Astrocyte of the spinal cord (primary cell): ENCODE measurements around the gene COL4A6.

Source experiments
- DNase-seq: peaks from one replicate; pipeline ENCODE4 v3.0.0; 2011; ENCODE audit warnings: low read depth, low spot score
- H3K4me3 ChIP-seq: 2 replicates; pipeline ENCODE4 v1.5.1; 2011; ENCODE audit warnings: low read depth, mild to moderate bottlenecking, low read length, moderate library complexity
- in situ Hi-C: cut with HindIII; loops from 2 replicates; pipeline ENCODE4 v1.10.0; 2017; ENCODE audit warnings: low sequenced_read_pairs
- TF ChIP-seq, protein P1 (sequence below): IDR thresholded peaks from 2 replicates; pipeline ENCODE4 v1.5.1; 2012; ENCODE audit warnings: low read depth, mild to moderate bottlenecking, low read length, inconsistent platforms

The COL4A6 gene

DNA sequence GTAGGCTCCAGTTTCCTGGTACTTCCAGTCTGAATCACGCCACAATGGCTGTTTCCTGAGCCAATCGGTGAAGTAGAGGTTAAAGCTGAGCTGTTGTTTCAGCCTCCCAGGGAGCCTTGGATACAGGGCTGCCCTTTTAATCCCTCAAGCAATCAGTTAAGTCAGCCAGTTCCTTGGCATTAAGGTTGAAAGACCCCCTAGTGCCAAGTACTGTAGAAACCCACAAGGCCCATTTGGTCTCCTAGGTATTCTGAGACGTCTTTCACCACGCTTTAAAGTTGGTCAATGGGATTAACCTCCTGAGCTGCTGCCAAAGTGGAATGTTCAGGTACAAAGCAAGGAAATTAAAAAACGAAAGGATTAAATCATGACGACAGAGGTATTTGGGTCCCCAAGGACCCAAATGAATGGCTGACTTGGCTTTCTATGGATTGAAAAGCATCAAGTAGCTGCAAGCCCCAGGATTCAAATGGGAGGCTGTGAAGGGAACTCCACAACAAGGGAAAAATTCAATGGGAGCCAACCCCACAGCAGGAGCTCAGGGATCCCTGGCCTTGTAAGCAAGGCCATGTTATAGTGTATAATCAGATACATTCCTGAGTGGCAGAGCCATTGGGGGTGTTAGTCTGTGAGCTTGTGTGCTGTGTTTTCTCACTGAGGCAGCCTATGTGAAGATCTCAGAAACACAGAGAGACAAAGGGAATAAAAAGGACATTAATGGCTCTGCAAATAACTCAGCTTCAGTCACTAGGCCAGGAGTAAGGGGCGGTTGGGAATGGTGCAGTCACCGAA, 260.7 kb downstream of the COL4A6 start:
- no peak overlapping the region for H3K4me3 ChIP-seq
- in situ Hi-C loops = no loop called here
- TF ChIP-seq, protein P1, sequence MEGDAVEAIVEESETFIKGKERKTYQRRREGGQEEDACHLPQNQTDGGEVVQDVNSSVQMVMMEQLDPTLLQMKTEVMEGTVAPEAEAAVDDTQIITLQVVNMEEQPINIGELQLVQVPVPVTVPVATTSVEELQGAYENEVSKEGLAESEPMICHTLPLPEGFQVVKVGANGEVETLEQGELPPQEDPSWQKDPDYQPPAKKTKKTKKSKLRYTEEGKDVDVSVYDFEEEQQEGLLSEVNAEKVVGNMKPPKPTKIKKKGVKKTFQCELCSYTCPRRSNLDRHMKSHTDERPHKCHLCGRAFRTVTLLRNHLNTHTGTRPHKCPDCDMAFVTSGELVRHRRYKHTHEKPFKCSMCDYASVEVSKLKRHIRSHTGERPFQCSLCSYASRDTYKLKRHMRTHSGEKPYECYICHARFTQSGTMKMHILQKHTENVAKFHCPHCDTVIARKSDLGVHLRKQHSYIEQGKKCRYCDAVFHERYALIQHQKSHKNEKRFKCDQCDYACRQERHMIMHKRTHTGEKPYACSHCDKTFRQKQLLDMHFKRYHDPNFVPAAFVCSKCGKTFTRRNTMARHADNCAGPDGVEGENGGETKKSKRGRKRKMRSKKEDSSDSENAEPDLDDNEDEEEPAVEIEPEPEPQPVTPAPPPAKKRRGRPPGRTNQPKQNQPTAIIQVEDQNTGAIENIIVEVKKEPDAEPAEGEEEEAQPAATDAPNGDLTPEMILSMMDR = no peak
- DNase-seq = peak; percentile 57

DNA sequence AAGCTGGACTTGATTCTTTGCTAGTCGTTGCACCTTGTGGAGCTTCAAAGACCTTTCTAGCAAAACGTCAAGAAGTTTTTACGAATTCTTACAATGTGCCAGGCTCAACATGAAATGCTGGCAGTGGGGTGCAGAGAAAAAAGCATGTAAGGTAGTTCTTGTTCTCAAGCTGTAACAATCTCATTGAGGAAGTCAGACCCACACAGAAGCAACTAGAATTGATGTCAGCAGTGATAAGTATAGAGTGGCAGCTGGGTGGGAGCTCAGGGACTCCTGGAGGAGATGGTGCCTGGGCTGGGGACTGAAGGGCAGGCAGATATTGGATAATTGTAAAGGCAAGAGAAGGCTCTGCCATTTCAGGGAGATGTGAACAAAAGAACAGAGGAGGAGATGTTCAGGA, 264.3 kb downstream of the COL4A6 start:
- in situ Hi-C loops = no loop called here
- no peak overlapping the region for H3K4me3 ChIP-seq
- TF ChIP-seq, protein P1 = no peak
- no peak for DNase-seq

DNA sequence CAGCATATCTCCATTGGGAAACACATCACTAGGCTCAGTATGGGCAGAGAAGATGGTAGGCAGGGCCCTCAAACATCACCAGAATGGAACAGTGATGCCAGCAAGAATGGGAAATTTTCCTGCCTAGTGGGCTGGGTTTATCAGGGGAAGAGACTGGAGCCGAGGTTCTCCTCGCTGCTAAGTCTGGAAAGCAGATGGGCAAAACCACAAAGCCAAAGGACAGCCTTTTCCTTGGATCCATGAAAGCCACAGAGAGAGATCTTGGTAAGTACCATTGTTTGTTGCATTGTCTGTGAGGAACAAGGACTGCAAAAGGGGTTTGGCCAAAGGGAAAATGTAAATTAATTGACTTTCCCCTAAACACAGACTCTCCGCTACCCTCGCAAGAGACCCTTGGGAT, 266.6 kb downstream of the COL4A6 start:
- no peak overlapping the region for H3K4me3 ChIP-seq
- in situ Hi-C loops = no loop called here
- TF ChIP-seq, protein P1 = no peak
- no peak for DNase-seq

DNA sequence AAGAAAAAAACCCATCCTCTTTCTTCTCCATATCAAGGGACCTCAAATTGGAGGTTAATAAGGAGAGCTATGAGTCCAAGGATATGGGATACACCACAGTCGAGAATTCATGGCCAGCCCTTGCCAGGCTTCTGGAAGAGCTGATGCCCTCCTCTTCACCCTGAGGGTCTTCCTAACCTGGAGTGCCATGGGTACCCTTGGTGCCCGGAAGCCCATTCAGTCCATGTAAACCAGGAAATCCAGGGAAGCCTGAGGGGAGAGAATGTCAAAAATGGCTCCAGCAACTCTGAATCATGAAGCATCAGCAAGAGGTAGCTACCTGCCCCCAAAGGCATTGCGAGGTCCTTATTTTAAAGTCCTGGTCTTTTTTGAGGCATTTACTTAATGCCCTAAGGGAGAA, 268.5 kb downstream of the COL4A6 start:
- DNase-seq = no peak
- no peak overlapping the region for H3K4me3 ChIP-seq
- TF ChIP-seq, protein P1 = no peak
- in situ Hi-C loops = no loop called here

DNA sequence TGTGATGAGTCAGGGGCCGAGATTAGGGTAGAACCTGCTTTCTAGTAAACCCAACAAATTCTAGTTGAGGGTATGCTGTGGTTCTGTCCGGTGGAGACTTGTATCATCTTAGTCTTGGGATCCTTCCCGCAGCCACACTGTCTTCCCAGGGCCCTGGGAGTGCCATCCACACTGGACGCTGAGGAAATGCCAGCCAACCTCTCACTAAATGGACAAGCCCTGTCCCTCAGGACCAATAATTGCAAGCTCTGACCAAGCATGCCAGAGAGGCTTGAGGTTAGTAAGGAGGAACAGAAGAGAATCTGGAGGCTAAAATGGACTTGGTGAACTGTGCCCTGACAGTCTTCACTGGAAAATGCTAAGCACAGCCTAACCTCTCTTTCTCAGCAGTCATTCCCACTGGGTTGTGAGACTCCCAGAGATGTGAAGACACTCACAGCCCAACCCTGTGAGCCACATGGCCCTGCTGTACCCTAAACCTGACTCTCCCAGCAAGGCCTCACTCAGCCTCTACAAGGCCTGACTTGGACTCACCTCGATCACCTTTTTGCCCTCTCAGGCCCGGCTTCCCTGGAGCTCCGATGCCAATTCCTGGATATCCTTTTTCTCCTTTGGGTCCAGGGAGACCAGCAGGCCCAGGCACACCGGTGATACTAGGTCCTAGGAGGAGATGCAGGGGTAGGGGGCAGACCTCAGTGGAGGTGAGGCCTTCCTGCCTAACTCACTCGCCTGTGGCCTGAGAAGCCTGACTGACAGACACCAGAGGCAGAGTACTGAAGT, 269.1 kb downstream of the COL4A6 start:
- no peak overlapping the region for H3K4me3 ChIP-seq
- in situ Hi-C loops = no loop called here
- TF ChIP-seq, protein P1 = no peak
- no peak for DNase-seq

DNA sequence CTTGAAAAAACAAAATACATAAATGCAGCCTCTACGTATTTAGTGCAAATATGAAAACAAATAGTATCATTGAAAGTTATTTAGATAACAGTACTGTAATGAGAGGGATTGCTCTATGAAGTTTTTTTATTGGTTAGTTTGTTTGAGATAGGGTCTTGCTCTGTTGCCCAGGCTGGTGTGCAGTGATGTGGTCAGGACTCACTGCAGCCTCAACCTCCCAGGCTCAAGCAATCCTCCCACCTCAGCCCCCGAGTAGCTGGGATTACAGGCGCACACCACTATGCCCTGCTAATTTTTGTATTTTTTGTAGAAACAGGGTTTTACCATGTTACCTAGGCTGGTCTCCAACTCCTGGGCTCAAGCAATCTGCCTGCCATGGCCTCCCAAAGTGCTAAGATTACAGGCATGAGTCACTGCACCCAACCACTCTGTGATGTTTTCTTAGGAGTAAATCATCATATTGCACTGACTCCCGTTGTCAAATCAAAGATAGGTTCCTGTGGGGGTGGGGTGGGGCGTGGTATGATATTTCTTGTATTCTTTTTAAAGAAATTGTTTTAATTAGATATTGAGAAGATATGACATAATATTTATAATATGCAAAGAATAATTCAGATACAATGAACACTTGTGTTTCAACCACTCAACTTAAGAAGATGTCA, 270.9 kb downstream of the COL4A6 start:
- TF ChIP-seq, protein P1 = no peak
- in situ Hi-C loops = no loop called here
- DNase-seq = peak; percentile 57
- H3K4me3 ChIP-seq = no peak overlapping the region
